Endodermal cell (in vitro differentiated cells): Measurements from ENCODE around the gene OR5W2. TPM values are rescaled to one million over a fixed set of nuclear protein-coding genes. Genes with fewer than 3 reads are reported as not detected.

Experiments
- DNase-seq: peaks from one replicate; pipeline ENCODE4 v3.0.0-alpha.2; 2017
- H3K27ac ChIP-seq: 2 replicates; pipeline ENCODE4 v1.5.1; 2013; ENCODE audit warnings: mild to moderate bottlenecking, low read depth, low read length, moderate library complexity
- H3K27me3 ChIP-seq: 2 replicates; pipeline ENCODE4 v1.6.1; 2013; ENCODE audit warnings: mild to moderate bottlenecking, low read length, moderate library complexity; ENCODE audit not compliant: insufficient read depth, control insufficient read depth, poor library complexity, severe bottlenecking
- H3K36me3 ChIP-seq: 2 replicates; pipeline ENCODE4 v1.7.0; 2013; ENCODE audit warnings: mild to moderate bottlenecking, low read length, moderate library complexity; ENCODE audit not compliant: control insufficient read depth, insufficient read depth
- H3K4me1 ChIP-seq: one replicate; pipeline ENCODE4 v1.7.0; 2013; ENCODE audit warnings: low read length; ENCODE audit not compliant: control insufficient read depth, insufficient read depth
- H3K4me3 ChIP-seq: 2 replicates; pipeline ENCODE4 v1.5.1; 2013; ENCODE audit warnings: mild to moderate bottlenecking, low read length, moderate library complexity
- H3K9ac ChIP-seq: 2 replicates; pipeline ENCODE4 v1.6.1; 2013; ENCODE audit warnings: mild to moderate bottlenecking, low read length, moderate library complexity; ENCODE audit not compliant: poor library complexity, severe bottlenecking; ENCODE audit errors: extremely low read depth
- H3K9me3 ChIP-seq: 2 replicates; pipeline ENCODE4 v1.6.1; 2013; ENCODE audit warnings: mild to moderate bottlenecking, low read length, moderate library complexity; ENCODE audit not compliant: control insufficient read depth
- H3K27ac Mint-ChIP-seq: 2 replicates; pipeline ENCODE4 v1.8.0; 2020; ENCODE audit warnings: mixed read lengths
- H3K27me3 Mint-ChIP-seq: 2 replicates; pipeline ENCODE4 v1.8.0; 2021; ENCODE audit warnings: mild to moderate bottlenecking, mixed read lengths; ENCODE audit not compliant: insufficient read depth
- H3K36me3 Mint-ChIP-seq: 2 replicates; pipeline ENCODE4 v1.8.0; 2020; ENCODE audit warnings: low read depth, mixed read lengths
- H3K4me1 Mint-ChIP-seq: 2 replicates; pipeline ENCODE4 v1.8.0; 2020; ENCODE audit warnings: mixed read lengths
- H3K4me3 Mint-ChIP-seq: 2 replicates; pipeline ENCODE4 v1.8.0; 2020; ENCODE audit warnings: mild to moderate bottlenecking, moderate library complexity, mixed read lengths
- H3K9me3 Mint-ChIP-seq: 2 replicates; pipeline ENCODE4 v1.8.0; 2020; ENCODE audit warnings: mild to moderate bottlenecking, mixed read lengths
- CTCF ChIP-seq: fragments of 200-600 bp; sonication (generic); conservative IDR thresholded peaks from 2 replicates; pipeline ENCODE4 v1.5.0; 2021; ENCODE audit warnings: antibody characterized with exemption, mild to moderate bottlenecking
- WGBS, 2 experiments: methylation state at CpG; one replicate each; pipeline versions ENCODE4 v1.1.5 to v1.1.7; 2013; ENCODE audit warnings: missing lambda C conversion rate in 2 of 2, mixed read lengths in 1 of 2; ENCODE audit not compliant: insufficient coverage in 1 of 2, insufficient read length in 1 of 2; 5-methylcytosine and 5-hydroxymethylcytosine counted together
- total RNA-seq, 2 donors: library from RNA; stranded (reverse); fragmentation: NEBNext Ultra II Directional in 1 of 2; extraction: Animal tissue kit (Norgen Biotek cat#: 25700) in 1 of 2; gene quantifications; 2 replicates in 1 of 2; 3 replicates in 1 of 2; pipeline ENCODE4 v1.2.1, GENCODE V29; 2021

OR5W2 gene
- total RNA-seq, 2 donors from 2014 or later = not detected

DNA sequence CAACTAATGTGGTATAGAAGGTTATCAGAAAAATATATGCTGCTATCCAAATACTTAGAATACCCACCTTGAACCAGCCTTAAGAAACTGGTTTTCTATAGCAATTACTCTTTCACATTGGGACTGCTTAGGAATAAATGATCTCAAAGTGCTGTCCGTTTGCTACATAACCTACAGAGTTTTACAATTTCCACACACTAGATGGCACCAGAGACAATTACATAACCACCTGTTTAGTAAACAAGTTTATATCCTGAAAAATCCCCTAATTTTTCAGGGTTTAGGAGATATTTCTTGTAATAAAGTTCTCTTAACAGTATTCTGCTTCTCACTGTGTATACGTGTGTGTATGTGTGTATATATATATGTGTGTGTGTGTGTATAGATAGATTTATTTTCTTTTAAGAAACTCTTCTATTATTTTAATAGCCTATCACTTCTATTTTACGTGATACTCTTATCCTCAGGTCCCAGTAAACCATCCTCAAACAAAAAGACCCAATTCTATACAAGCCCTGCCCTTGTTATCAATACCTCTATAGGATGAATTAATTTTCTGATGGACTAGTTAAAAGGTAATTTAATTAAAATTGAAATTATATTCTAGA, 28.5 kb upstream of the OR5W2 start:
- H3K36me3 Mint-ChIP-seq = no peaks in the 10 kb centered on the region
- WGBS, 2 experiments = 36% methylated on average over 2 of the region's 3 CpGs; no CpG with 5 or more reads in 1 of the 2 experiments

GRCh38 chr11:55936300-55936699, 21.9 kb upstream of the OR5W2 start, which contains the start of gene OR5I1:
Gene OR5I1 (minus strand): TSS chr11:55936400. CDS start chr11:55936400, 0 bp downstream.
- no peaks in the 10 kb centered on the region for H3K4me1 Mint-ChIP-seq
- no peaks in the 10 kb centered on the region for H3K36me3 Mint-ChIP-seq
- peaks cover 2% of the 10 kb centered on the region for H3K9me3 Mint-ChIP-seq
- Histone ChIP-seq H3K4me3 (no peak within 1 kb of the TSS), H3K27ac (no peak within 1 kb of the TSS), H3K36me3 (no peaks in the 10 kb centered on the region), H3K27me3 (no peaks in the 10 kb centered on the region), H3K9me3 (peaks cover 6% of the 10 kb centered on the region), H3K4me1 (no peaks in the 10 kb centered on the region), H3K9ac (no peak within 1 kb of the TSS)
- TF ChIP-seq CTCF = no peak
- H3K27ac Mint-ChIP-seq = no peak within 1 kb of the TSS
- WGBS, 2 experiments = 84% methylated on average over 2 of the region's 2 CpGs; no CpG with 5 or more reads in 1 of the 2 experiments
- no peaks in the 10 kb centered on the region for H3K27me3 Mint-ChIP-seq
- no peak for DNase-seq
- H3K4me3 Mint-ChIP-seq = no peak within 1 kb of the TSS

More for the DNA sequence above, 28.5 kb upstream of the OR5W2 start:
- DNase-seq = no peak
- Mint-ChIP-seq H3K4me1 (no peaks in the 10 kb centered on the region), H3K9me3 (peaks cover 4% of the 10 kb centered on the region), H3K27ac (no peak overlapping the region), H3K27me3 (no peaks in the 10 kb centered on the region), H3K4me3 (no peak overlapping the region)
- H3K27ac ChIP-seq = no peak overlapping the region
- TF ChIP-seq CTCF = peak; percentile 85
- no peaks in the 10 kb centered on the region for H3K27me3 ChIP-seq
- H3K4me1 ChIP-seq = no peaks in the 10 kb centered on the region
- no peak overlapping the region for H3K4me3 ChIP-seq
- peaks cover 3% of the 10 kb centered on the region for H3K36me3 ChIP-seq
- no peak overlapping the region for H3K9ac ChIP-seq
- H3K9me3 ChIP-seq = peaks cover 13% of the 10 kb centered on the region

DNA sequence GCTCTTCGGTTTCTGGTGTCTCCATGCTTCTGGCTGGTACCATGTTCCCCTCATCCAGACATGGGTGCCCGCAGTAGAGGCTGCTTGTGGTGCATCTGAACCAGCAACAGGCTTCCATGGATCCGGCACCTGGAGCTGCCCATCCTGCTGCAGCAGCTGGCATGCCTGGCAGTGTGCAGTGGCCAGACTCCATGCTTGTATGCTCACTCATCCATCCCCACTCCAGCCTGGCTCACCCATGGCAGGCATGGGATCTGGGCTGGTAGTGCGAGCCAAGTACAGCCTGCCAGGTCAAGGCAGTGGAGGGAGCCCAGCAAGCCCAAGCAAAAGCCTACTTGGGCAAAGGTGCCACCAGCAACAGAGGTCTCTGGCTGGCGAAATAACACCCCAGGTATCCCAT, 6.2 kb upstream of the OR5W2 start:
- no peaks in the 10 kb centered on the region for H3K27me3 Mint-ChIP-seq
- H3K27ac Mint-ChIP-seq = no peak overlapping the region
- DNase-seq = no peak
- Histone ChIP-seq H3K9me3 (peaks cover 35% of the 10 kb centered on the region), H3K27me3 (no peaks in the 10 kb centered on the region), H3K36me3 (no peaks in the 10 kb centered on the region), H3K4me1 (no peaks in the 10 kb centered on the region), H3K4me3 (no peak overlapping the region), H3K9ac (no peak overlapping the region), H3K27ac (no peak overlapping the region)
- no peaks in the 10 kb centered on the region for H3K36me3 Mint-ChIP-seq
- H3K4me3 Mint-ChIP-seq = no peak overlapping the region
- H3K4me1 Mint-ChIP-seq = no peaks in the 10 kb centered on the region
- WGBS, 2 experiments = 83 to 87% methylated on average over 3 to 5 of the region's 5 CpGs
- TF ChIP-seq CTCF = no peak
- peaks cover 45% of the 10 kb centered on the region for H3K9me3 Mint-ChIP-seq
